Testis (tissue), 3 donors: ENCODE results near the gene DRC7. TPM values are rescaled to one million over a fixed set of nuclear protein-coding genes. Genes with fewer than 3 reads are reported as not detected.

ENCODE experiments used
- DNase-seq: peaks from one replicate; pipeline ENCODE4 v3.0.0-alpha.2; 2019
- H3K27ac ChIP-seq, 2 donors: fragments of 200-600 bp; sonication (generic); one replicate each; pipeline ENCODE4 v1.5.1; 2019
- H3K27me3 ChIP-seq: fragments of 200-600 bp; sonication (generic); one replicate; pipeline ENCODE4 v1.5.1; 2019
- H3K36me3 ChIP-seq: fragments of 200-600 bp; sonication (generic); one replicate; pipeline ENCODE4 v1.5.1; 2017; ENCODE audit warnings: low read depth; ENCODE audit errors: missing control alignments
- H3K4me1 ChIP-seq: fragments of 200-600 bp; sonication (generic); one replicate; pipeline ENCODE4 v1.5.1; 2019
- H3K4me3 ChIP-seq, 2 donors: fragments of 200-600 bp; sonication (generic); one replicate each; pipeline ENCODE4 v1.5.1; 2017 to 2019
- H3K9me3 ChIP-seq: fragments of 200-600 bp; sonication (generic); one replicate; pipeline ENCODE4 v1.5.1; 2017
- POLR2A ChIP-seq: fragments of 450-650 bp; IDR thresholded peaks from one replicate; pipeline ENCODE4 v1.6.1; 2017; ENCODE audit warnings: antibody characterized with exemption, mild to moderate bottlenecking, moderate library complexity
- WGBS, 2 donors: methylation state at CpG; one replicate each; pipeline ENCODE4 v1.1.5; 2018; 5-methylcytosine and 5-hydroxymethylcytosine counted together
- intact Hi-C: fragments of 100-400 bp; cut with DNase I; formaldehyde crosslinking; loops from one replicate; pipeline ENCODE4 v1.15.1; 2023; ENCODE audit warnings: low total_unique reads
- polyA plus RNA-seq: library from polyadenylated mRNA; stranded (reverse); fragments of 350-450 nt; fragmentation: Illumina TruSeq; extraction: RNeasy Lipid Tissue Mini Kit (QIAGEN cat#74804); gene quantifications from one replicate; pipeline ENCODE4 v1.2.3, GENCODE V29; 2014; ENCODE audit warnings: low read depth, low replicate concordance; ENCODE audit not compliant: insufficient read depth
- total RNA-seq, 2 donors: library from RNA; depleted of rRNA; stranded (reverse); fragments of >200 nt; gene quantifications; one replicate each; pipeline ENCODE4 v1.2.3, GENCODE V29; 2016
- TF ChIP-seq, protein P1 (sequence below), 3 experiments: fragments of 450-650 bp in 2 of 3; fragments of 200-600 bp in 1 of 3; sonication (generic) in 1 of 3; IDR thresholded peaks; one replicate each; pipeline ENCODE4 v1.5.1; 2016 to 2019; ENCODE audit warnings: antibody characterized with exemption in 3 of 3, mild to moderate bottlenecking in 2 of 3, moderate library complexity in 1 of 3

The DRC7 gene
- total and polyA plus RNA-seq, 3 donors from 2014 or later: 35.4 to 199 (median 62.7) TPM

DNA sequence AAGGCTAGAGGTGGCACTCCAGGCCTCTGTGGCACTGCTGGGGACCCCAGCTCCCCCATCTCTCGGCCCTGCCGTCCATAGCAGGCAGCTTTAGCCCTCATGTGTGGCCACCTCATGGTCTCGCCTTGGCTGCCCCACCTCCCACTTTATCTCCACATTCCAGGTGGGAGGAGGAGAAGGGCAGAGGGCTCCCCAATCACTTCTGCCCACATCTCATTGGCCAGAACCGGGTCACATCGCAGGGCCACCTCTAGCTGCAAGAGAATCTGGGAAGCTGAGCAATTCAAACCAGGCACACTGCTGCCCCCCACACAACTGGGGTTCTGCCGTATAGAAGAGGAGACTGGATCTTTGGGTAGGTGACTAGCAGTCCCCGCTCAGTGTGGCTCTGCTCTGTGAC is 1.6 kb downstream of the DRC7 start:
- Histone ChIP-seq H3K4me3 (no peak overlapping the region), H3K36me3 (no peaks in the 10 kb centered on the region), H3K4me1 (peaks cover 10% of the 10 kb centered on the region), H3K27me3 (no peaks in the 10 kb centered on the region), H3K9me3 (no peaks in the 10 kb centered on the region), H3K27ac (no peak overlapping the region)
- no peak for DNase-seq
- intact Hi-C loops: no loop called here
- WGBS, 2 donors: 89 to 92% methylated on average over 7 of the region's 7 CpGs
- TF ChIP-seq, protein P1, sequence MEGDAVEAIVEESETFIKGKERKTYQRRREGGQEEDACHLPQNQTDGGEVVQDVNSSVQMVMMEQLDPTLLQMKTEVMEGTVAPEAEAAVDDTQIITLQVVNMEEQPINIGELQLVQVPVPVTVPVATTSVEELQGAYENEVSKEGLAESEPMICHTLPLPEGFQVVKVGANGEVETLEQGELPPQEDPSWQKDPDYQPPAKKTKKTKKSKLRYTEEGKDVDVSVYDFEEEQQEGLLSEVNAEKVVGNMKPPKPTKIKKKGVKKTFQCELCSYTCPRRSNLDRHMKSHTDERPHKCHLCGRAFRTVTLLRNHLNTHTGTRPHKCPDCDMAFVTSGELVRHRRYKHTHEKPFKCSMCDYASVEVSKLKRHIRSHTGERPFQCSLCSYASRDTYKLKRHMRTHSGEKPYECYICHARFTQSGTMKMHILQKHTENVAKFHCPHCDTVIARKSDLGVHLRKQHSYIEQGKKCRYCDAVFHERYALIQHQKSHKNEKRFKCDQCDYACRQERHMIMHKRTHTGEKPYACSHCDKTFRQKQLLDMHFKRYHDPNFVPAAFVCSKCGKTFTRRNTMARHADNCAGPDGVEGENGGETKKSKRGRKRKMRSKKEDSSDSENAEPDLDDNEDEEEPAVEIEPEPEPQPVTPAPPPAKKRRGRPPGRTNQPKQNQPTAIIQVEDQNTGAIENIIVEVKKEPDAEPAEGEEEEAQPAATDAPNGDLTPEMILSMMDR (IDR thresholded peaks at IDR 0.05): no peak
- no peak for TF ChIP-seq POLR2A

- no peak for DNase-seq
- H3K9me3 ChIP-seq: no peaks in the 10 kb centered on the region
- 93 to 95% methylated on average over 12 to 17 of the region's 17 CpGs for WGBS, 2 donors
- H3K27me3 ChIP-seq: no peaks in the 10 kb centered on the region
- no peak overlapping the region for H3K27ac ChIP-seq
- intact Hi-C loops: no loop called here
- H3K36me3 ChIP-seq: no peaks in the 10 kb centered on the region
- TF ChIP-seq, protein P1 (IDR thresholded peaks at IDR 0.05): no peak
- no peak for TF ChIP-seq POLR2A
- H3K4me1 ChIP-seq: peaks cover 11% of the 10 kb centered on the region
- H3K4me3 ChIP-seq: no peak overlapping the region
These were observed 3.4 kb downstream of the DRC7 start for GRCh38 chr16:57697896-57698537.

DNA sequence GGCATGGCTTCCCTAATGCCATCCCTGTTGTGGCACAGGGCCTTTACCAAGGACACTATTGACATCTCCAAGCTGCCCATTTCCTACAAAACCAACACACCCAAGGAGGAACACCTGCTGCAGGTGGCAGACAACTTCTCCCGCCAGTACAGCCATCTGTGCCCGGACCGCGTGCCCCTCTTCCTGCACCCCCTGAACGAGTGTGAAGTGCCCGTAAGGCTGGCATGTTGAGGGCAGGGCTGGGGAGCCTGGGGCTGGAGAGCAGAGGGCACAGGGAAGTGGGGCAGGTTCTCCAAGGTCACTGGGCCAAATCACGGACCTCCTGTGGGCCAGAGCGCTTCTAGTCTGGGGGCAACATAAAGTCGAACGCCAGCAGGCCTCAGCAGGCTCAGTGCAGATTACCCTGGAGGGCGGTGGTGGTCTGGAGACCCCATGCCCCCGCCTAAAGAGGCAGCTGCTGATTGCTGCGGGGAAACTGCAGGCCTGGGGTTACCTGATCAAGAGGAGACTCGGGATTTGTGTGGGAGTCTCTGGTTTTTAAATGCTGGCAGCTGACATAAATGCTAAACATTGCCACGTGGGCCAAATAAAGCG is 4.3 kb downstream of the DRC7 start:
- Histone ChIP-seq H3K27ac (no peak overlapping the region), H3K36me3 (no peaks in the 10 kb centered on the region), H3K9me3 (no peaks in the 10 kb centered on the region), H3K4me3 (no peak overlapping the region), H3K27me3 (no peaks in the 10 kb centered on the region), H3K4me1 (peaks cover 11% of the 10 kb centered on the region)
- intact Hi-C loops: no loop called here
- no peak for DNase-seq
- TF ChIP-seq POLR2A: no peak
- TF ChIP-seq, protein P1 (IDR thresholded peaks at IDR 0.05): no peak
- WGBS, 2 donors: 78 to 92% methylated on average over 5 to 16 of the region's 16 CpGs

DNA sequence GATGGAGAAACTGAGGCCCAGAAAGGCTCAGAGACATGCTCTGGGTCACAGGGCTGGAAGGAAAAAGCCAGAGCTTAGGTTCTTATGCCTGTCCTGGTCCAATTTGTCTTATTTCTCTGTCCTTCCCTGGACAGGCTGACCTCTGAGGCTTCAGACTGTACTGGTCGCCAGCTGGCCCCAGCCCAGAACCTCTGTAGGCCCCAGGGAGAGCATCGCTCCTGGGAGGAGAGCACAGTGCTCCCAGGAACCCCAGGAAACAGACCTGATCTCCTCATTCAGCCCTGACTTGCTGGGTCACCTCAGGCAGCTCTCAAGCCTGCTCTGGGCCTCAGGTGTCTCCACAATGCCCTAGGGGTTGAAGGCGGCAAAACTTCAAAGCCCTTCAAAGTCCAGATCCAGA is 4.9 kb downstream of the DRC7 start:
- DNase-seq: no peak
- no peaks in the 10 kb centered on the region for H3K27me3 ChIP-seq
- 64 to 69% methylated on average over 2 to 3 of the region's 3 CpGs for WGBS, 2 donors
- no peaks in the 10 kb centered on the region for H3K9me3 ChIP-seq
- H3K4me3 ChIP-seq: no peak overlapping the region
- peaks cover 11% of the 10 kb centered on the region for H3K4me1 ChIP-seq
- no peaks in the 10 kb centered on the region for H3K36me3 ChIP-seq
- no peak overlapping the region for H3K27ac ChIP-seq
- TF ChIP-seq, protein P1 (IDR thresholded peaks at IDR 0.05): no peak
- no peak for TF ChIP-seq POLR2A
- intact Hi-C loops: no loop called here

DNA sequence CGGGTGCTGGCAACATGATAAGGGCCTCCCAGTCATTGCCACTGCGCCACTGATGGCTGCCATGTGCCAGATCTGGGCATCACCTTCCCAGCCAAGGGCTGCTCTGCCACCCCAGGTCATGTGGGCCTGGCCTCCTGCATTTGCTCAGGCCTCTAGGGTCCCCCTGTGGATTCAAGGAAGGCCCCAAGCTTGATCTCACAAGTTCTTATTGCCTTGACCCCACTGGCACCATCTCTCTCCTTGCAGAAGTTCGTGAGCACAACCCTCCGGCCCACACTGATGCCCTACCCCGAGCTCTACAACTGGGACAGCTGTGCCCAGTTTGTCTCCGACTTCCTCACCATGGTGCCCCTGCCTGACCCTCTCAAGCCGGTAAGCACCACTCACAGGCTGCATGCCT is 5.3 kb downstream of the DRC7 start:
- Histone ChIP-seq H3K27ac (no peak overlapping the region), H3K36me3 (no peaks in the 10 kb centered on the region), H3K9me3 (no peaks in the 10 kb centered on the region), H3K27me3 (no peaks in the 10 kb centered on the region), H3K4me3 (no peak overlapping the region), H3K4me1 (peaks cover 11% of the 10 kb centered on the region)
- TF ChIP-seq, protein P1 (IDR thresholded peaks at IDR 0.05): no peak
- no peak for TF ChIP-seq POLR2A
- WGBS, 2 donors: 95 to 100% methylated on average over 5 to 7 of the region's 7 CpGs
- no peak for DNase-seq
- intact Hi-C loops: no loop called here
